ENCODE data around the gene PHYKPL.
A peak's percentile ranks its signal among the peaks of the same experiment; 100 is the strongest.

Gene PHYKPL

DNA sequence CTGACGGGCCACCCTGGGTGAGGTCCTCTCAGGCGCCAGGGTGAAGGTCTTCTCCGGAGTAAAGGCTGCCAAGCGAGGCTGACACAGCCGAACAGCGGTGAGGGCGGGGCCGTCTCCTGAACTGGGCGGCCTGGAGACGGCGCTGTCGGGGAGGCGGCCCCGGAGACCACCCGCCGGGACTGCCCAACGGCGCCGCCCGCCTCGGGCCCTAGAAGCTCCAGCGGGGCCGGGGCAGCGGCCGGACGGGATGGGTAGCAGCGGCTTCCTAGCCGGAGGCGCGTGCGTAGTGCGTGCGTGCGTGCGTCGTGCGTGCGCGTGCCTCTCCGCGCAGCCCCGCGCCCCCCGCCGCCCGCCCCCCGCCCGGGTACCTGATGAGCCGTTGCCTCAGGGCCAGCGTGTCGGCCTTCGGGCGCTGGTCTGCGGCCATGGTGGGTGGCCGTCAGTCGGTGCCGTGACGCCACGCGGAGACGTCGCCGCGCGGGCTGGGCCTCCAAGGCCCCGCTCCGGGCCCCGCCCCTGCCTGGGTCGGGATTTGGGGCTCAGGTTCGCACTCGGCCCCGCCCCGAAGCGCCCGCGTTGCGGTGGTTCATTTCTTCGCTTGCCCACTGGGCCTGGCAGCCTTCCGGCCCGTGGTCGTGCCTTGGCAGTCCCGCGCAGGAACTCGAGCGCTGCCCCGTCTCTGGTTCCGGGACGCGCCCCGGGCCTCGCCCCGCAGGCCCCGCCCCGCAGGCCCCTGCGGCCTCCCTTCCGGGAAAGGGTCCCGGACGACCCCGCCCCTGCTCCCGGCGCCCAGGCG, at the start of gene PHYKPL:
Gene PHYKPL, minus strand, starts transcription at position 679 of the 796 bp plus-strand sequence. Its CDS starts 252 bp downstream, at position 427.
- DNase-seq (ENCODE audit: low read depth) = peak; percentile 48

DNA sequence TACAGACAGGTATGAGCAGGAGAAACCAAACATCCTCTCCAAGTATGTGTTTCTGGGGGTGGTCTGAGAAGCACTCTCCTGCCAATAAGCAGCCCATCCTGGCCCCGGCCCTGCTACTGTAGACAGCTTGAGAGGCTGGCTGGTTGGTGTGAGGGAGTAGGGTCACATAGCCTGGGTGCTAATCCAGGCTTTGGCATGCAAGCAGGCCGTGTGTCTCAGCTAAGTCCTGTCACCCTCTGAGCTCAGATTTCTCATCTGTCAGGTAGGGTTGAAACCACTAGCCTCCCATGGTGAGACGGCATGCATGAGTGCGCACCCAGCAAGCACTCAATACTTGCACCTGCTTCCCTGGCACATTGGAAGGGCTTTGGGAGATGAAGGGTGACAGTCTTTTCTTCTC, 49.8 kb upstream of the PHYKPL start:
- DNase-seq (ENCODE audit: low read depth) = no peak

DNA sequence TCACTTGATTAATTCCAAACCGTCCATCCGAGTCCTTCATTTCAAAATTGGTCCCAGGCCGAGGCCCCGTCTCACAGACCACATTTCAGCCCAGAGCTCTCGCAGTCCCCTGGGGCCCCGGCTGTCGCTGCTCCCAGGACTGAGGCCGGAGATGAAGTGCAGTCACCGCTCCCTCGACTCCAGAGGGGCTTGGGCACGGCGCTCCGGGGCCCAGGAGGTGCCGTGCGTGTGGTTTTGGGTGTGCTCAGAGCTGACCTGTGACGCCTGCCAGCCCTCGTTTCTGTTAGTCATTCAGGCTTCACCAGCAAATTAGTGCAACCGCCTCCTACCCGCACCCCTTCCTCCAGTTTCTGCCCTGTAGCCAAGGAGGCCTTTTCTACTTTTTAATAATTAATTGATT, 48.7 kb upstream of the PHYKPL start:
- no peak for DNase-seq (ENCODE audit: low read depth)

DNA sequence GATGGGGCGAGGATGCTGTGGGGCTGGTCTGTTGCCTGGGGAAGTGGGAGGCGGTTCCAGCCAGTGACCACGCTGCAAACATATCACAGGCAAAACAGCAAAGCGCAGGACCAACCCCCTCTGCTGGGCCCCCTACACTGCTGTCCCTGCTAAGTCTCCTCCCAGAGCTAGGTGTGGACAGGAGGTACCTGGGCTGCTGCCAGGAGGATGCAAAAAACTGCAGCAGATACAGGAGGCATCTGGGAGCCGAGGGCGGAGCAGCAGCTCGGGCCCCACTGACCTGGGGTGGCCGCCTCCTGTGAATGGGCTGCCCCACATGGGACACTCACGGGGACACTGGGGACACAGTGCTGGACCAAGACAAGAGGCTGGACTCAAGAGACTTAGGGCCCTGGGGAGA, 48.0 kb upstream of the PHYKPL start:
- DNase-seq (ENCODE audit: low read depth) = no peak

DNA sequence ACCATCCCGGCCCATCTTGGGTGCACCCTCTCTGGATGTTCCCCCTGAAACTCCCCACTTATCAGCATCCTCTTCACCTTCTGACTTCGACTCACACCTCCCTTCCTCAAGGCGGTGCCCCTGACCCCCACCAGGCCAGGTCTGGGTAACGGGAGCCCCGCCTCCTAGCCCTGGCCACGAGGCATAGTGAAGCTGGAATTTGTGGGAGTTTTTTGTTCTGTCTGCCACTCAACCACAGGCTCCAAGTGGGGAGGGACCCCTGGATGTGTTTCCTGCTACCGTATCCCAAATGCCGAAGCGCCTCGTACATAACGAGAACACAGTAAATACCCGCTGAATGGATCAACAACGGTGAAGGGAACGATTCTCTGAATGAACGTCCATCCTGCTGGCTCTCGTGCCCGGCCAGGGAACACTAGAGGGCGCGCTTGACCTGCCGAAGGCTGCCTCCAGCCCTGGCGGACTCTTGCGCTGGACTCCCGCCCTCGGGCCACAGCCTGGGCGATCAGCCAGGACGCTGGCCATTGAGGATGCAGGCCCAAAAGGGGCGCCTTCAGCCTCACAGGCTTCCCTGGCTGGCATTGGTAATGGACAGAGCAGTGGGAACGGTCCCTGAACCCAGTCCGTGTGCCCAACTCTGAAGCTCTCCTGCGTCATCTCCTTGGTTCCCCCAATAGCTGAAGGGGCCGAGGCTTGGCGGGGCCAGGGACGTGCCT, 47.3 kb upstream of the PHYKPL start:
- peak; percentile 32 for DNase-seq (ENCODE audit: low read depth)

DNA sequence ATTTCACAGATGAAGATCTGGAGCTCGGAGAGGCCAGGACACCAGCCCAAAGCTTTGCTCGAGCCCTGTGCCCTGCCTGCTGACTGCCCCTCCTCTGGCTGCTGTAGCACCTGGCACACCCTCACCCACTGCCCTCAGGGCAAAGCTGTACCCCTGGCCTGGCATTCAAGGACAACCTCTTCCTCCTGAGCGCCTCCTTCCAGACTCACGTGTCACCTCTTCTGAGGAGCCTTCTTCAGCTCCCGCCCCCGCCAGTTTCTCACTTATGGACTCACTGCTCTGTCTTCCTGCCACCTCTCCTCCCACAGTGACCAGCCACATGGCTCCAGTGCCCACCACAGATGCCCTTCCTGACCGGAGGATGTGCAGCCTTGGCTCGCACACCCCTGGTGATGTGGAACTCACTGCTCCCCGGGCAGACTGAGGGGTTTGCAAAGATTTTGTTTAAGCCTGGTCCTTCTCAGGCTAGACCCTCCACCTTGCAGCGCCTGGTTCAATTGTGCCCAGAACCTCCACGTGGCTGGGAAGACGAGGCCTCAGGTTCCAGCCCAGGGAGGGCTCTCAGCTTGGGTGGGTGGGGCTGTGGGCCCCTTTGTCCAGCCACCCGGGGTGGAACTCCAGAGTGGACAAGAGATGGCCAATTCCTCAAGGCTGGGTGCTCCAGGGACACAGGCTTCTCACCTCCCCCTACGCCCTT, 46.6 kb upstream of the PHYKPL start:
- DNase-seq (ENCODE audit: low read depth) = no peak

DNA sequence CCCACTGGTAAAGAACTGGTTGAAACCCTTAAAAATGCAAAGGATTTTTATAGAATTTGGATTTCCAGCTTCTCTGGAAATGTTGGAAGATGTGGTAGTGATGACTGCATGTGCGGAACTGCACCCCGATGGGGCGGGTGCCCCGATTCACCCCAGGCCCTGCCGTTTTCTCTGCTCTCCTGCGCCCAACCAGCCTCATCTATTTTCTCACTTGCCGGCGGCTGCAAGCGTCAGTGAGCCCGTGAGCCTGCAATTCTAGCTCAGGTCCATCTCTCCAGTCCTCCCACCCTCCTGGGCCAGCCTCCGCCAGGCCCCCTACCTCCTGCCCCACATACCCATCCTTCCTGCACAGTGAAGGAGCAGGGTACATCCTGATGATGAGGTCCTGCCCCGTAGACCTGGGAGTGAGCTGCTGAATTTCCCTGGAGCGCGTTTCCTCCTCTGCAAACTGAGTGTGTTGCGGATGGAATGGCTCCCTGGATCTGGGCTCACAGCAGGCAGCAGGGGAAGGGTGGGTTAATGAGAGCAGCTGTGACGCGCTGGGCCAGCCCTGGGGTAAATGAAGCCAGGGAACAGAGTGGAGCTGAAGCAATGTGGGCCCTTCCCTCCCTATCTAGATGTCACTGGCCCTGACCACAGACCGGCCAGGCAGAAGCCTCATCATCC, 45.9 kb upstream of the PHYKPL start:
- DNase-seq (ENCODE audit: low read depth) = no peak

DNA sequence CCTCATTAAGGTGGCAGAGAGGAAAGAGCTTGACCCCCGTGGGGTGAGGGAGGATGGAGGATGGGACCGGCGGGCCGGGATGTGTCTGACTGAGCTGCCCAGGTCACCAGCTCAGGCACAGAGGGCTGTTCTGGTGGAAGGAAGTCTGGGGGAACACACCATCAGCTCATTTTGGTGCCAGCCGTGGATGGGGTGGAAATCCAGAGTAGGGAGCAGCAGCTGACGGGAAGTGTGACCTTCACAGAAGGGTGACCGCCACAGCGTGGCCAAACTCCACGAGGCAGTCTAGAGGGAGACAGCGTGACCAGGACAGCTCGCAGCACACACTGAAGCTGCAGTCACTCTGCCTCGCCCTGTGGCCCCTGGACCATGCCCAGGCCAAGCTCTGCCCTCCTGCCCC, 45.3 kb upstream of the PHYKPL start:
- DNase-seq (ENCODE audit: low read depth) = no peak

DNA sequence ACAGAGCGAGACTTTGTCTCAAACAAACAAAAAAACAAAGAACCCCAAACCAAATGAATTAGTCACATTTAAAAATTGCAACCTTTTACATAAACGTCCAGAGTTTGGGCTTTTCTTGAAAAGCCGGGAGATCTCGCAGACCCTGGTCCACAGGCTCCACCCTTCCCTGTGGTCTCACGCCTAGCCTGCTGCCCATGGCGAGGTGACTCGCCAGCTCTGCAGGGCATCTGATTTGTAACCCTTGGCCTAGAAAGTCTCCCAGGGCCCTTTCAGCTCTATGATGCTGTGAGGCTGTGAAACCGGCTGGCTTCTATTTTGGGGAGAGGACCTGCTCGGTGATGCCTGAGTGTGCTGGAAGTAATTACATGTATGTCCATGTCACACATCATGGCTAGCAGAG, 44.7 kb upstream of the PHYKPL start:
- DNase-seq (ENCODE audit: low read depth) = no peak

DNA sequence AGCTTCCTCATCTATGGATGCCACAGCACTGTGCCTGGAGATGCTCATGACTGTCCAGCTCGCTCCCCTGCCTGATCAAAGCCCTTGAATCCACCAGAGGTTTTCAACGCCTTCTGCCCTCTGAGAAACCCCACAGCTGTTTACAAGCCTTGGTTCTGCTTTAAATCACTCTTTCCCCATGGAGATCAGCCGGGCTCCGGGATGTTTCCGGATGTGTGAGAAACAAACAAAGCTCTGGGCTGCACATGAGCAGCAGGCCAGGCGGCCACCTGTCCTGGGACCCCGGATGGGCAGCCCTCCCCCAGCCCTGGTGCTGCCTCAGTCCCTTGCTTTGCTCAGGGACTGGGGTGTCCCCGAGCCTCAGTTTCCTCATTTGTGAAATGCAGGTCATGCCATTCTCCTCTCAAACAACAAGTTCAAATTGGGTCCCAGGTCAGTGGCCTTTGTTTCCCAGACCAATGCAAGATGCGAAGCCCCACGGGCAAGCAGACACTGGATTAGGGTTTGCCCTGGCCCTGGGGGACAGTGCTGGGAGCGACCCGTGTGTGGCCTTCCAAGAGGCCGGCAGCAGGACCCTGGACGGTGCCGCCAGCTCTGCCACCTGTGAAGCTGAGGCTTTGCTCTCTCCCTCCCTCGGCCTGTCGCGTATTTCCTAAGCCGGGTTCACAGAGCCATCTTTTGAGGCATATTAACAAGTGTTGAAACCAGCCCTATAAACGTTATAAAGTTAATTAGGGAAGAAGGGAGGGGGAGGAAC, 42.4 kb upstream of the PHYKPL start:
- DNase-seq (ENCODE audit: low read depth) = no peak

DNA sequence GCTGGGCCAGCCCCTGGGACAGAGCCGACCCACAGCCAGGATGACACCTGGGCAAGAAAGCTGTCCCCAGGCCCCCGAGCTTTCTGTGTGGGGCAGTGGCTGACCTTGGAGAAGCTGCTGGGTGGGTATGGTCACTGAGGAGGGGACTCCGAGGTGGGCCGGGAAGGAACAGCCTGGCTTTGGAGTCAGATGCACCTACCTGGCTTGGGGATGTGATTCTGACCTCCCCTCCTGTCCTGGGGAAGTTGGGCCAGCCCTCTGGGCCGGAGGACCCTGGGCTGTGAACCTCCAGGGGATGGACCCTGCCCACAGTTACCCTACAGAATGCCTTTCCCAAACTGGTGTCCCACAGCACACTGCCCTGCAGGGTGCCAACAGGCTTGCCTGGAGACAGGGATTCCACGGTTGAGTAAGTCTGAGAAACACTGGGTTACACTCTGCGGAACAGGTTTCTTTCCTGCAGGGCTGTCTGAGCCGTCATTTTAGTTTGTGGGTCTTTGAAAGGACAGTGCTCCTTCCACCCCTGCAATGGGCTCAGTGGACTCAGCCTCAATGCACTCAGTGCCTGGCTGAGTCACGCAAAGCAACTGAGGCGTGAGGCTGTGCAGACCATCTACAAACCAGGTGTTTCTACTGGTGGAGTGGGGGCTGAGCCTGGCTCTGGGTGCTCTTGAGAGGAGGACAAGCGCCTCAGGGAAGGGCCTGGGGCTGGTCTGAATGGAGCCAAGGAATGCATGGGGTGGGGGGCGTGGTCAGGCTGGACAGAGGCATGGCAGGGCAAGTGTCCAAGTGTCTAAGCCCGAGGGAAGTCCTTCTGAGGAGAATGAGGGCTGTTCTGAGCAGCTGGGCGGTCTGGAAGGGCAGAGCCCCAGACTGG, 41.3 kb upstream of the PHYKPL start:
- DNase-seq (ENCODE audit: low read depth) = no peak

DNA sequence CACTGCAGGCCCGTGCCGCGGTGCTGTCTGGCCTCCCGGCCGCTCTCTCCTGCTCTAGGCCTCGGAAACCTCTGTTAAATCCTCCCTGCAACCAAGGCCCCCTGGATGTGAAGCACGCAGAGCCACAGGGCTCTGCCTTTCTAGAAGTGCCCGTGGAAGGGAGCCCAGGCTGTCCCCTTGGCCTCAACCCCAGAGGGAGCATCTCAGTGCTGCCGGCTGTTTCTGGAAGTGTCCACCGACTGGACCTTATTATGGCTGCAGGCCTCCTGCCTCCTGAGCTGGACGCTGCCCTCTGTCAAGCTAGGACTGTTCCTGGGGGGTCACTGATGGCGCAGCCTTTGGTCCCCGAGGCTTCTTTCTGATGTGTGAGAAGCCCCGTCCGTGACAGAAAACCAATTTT, 40.4 kb upstream of the PHYKPL start:
- DNase-seq (ENCODE audit: low read depth) = no peak

DNA sequence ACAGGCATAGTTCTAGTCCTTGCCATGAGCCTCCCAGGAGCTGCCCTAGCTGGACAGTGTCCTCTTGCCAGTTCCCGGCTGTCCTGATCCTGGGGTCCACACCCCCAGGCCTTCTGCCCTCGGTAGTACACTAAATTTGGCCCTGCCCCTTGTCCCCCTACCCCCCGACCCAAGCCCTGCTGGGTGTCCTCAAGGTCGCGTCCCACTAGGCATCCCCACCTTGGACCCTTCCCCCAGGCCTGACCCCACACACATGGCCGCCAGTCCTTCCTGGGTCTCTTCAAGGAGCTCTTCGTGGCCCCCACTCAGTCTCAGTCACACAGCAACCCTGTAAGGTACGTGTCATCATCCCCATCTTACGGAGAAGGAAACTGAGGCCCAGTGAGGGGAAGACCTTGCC, 40.0 kb upstream of the PHYKPL start:
- DNase-seq (ENCODE audit: low read depth) = no peak

DNA sequence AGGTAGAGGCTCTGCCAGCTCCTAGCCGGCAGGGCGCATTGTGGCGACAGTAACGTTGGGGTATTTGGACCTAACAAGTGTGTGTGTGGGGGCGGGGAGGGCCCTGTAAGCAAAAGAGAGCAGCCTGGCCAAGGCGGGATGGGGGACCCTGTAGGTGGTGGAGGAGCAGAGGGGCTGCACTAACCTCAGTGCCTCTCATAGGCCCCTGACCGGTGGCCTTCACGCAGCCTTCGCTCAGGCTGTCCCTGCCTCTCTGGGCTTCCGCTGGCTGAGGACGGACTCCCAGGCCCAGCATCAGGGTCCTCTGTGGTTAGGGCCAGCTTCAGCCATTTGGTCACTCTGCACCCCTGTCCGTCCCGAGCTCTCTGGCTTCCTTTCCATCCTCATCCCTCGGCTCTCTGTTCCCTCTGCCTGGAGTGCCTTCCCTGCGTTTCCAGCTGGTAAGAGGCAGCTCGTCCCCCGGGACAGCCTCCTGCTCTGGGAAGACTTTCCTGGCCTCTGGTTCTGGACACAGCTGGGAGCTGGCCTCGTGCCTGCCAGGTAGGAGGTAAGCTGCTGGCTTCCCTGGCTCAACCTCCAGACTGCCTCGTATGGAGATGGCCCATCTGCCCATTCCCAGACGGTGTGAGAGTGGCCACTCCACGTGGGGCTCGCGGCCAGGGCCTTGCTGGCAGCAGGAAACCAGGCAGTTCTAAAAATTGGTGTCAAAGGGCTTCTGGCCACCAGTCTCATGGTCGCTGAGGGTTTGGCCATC, 39.3 kb upstream of the PHYKPL start:
- no peak for DNase-seq (ENCODE audit: low read depth)

DNA sequence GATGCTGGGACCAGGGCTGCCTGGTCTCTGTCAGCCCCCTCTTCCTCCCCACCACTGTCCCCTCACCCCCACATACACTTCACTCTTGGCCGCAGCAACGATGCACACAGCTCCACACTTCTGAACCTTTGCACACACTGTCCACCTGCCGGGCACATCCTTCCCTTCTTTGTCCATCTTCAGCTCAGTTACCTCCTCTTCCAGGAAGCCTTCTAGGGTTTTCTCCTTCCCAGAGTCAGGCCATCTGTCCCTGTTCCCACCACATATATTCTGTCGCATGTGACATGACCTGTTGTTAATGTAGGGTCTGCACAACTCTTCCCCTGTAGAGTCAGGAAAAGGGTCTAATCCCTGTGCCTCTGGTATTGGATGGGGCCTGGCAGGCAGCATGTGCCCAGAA, 38.6 kb upstream of the PHYKPL start:
- no peak for DNase-seq (ENCODE audit: low read depth)

DNA sequence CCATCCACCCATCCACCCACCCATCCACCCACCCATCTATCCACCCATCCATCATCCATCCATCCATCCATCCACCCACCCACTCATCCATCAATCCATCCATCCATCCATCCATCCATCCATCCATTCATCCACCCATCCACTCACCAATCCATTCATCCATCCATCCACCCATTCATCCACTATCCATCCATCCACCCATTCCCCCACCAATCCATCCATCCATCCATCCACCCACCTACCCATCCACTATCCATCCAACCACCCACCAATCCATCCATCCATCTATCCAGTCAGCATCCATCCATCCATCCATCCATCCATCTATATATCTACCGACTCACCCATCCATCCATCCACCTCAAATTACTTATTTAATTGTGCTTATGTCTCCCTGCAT, 36.9 kb upstream of the PHYKPL start:
- no peak for DNase-seq (ENCODE audit: low read depth)

DNA sequence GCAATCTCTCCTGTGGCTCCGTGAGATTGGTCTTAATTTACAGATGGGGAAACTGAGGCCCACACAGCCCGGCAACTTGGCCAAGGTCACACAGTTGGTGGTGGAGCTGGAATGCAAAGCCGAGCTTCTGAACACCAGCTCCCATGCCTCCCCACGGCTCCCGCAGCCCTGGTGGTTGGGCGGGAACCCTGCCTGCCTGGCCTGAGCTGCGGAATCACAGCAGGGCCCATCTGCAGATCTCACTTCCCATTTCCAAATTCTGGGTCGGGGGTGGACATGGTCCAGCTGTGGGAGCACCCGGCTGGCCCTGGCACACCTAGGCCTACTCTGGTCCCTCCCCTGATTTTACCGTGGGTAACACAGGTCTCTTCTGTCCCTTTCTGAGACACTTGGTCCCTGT, 35.3 kb upstream of the PHYKPL start:
- DNase-seq (ENCODE audit: low read depth) = no peak

DNA sequence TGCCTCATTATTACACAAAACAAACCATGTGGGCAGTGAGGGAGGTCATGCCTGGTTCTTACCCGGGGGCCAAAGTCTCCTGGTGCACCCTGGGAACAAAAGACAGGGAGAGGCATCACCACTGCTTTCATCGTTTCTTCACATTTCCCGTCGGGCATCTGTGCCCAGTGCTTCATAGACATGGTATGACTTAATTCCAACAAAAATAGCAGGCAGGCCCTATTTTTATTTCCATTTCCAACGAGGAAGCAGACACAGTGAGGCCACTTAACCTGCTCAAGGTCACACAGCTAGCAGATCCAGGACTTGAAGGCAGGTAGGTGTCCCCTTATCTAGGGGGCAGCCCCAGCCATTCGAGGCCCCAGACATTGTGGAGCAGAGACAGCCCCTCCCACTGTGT, 34.6 kb upstream of the PHYKPL start:
- no peak for DNase-seq (ENCODE audit: low read depth)

DNA sequence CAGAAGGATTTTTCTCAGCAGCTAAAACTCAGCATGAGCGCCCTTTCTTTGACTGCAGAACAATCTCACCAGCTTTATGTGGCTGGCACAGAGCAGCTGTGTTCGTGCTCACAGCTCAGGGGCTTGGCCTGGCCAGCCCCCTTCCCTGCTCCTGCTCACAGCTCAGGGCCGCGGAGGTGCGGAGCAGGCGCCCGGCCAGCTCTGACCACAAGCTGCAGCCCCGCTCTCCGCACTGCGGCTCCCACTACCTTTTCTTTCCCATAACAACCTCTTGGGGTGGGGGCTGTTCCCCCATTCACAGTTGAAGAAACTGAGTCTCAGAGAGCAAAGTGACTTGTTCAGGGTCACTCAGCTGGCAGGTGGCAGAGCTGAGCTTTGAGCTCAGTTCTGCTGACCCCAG, 34.0 kb upstream of the PHYKPL start:
- DNase-seq (ENCODE audit: low read depth) = no peak

DNA sequence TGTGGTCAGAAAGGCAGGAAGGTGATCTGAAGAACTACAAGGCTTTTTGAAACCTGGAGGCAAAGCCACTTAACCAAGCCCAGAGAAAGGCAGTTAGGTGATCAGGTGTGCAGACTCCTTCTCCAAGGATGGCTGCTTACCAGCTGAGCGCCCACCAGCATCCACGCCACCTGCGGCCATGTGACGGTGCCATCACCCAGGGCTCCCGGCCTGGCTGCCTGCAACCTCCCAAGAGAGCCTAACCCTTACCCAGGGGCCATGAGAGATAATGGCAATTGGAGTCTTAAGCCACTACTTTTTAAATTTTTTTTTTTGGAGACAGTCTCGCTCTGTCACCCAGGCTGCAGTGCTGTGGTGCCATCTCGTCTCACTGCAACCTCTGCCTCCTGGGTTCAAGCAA, 33.1 kb upstream of the PHYKPL start:
- DNase-seq (ENCODE audit: low read depth) = no peak
